GM18517 (cell line): ENCODE measurements around the gene RMI1.
"Not testable (repeated sequence)": the region's sequence is repeated elsewhere in the genome, so short reads cannot be mapped to it uniquely, and the experiment has no call there.

Source experiments
- ATAC-seq: cut with Tn5 transposase; IDR thresholded peaks from one replicate; pipeline ENCODE4 v1.9.1; 2021; ENCODE audit warnings: mild to moderate bottlenecking, moderate library complexity; ENCODE audit not compliant: unreplicated experiment

The RMI1 gene

DNA sequence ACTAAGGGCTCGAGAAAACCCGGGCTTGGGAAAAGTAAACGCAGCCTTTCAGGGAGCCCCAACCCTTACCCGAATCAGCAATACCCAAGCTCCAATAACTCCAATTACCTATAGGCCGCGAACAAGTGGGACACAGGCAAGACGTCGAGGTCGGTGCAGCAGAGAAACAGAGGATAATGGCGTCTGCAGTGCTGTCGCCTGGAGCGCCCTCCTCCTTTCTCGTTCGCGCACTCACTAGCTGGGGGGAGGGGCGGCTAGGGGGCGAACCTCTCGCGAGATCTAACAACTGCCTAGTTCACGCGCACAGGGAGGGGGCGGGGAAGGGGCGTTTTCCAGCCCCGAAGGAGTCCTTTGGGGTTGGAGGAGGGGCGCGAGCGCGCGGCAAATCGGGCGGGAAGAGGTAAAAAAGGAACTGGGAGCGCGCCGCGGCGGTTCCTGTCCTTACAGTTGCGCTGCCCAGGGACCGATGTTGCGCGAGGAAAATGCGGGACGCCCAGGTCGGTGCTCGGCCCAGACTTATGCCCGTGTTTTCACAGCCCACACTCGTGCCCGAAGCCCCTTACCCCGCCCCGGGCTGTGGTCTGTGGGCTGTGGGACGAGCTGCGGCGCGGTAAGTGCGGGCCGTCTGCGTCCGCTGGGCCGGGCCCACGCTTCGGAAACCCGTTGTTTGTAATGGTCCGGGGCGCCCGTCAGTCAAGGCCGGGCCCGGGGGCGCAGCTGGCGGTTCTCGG lies at the start of gene RMI1:
TSS of gene RMI1 (plus strand) at position 411 of the 731 bp plus-strand sequence. CDS start 20,182 bp downstream, outside the sequence.
- peak; percentile 68 for ATAC-seq

DNA sequence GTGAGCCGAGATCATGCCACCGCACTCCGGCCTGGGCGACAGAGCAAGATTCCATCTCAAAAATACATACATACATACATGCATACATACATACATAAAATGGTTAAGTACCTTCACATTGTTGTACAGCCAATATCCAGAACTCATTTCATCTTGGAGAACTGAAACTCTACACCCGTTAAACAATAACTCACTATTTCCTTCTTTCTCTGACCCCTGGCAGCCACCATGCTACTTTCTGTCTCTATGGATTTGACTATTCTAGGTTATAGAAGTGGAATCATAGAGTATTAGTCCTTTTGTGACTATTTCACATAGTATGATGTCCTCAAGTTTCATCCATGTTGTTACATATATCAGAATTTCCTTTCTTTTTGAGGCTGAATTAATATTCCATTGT lies 49.7 kb upstream of the RMI1 start:
- ATAC-seq: no peak

DNA sequence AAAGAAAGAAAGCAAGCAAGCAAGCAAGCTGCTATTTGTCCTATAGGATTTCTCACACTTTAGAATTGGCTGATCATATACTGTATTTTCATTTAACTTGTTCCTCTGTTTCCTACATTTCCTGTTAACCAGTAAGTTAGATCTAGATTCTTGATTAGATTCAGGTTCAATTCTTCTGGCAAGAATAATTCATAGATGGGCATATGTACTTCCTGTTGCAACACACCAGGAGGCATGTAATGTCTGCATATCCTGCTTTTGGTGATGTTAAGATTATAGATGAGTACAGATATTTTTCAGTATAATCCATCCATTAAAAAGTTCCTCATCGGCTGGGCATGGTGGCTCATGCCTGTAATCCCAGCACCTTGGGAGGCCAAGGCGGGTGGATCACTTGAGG lies 48.6 kb upstream of the RMI1 start:
- ATAC-seq: no peak

DNA sequence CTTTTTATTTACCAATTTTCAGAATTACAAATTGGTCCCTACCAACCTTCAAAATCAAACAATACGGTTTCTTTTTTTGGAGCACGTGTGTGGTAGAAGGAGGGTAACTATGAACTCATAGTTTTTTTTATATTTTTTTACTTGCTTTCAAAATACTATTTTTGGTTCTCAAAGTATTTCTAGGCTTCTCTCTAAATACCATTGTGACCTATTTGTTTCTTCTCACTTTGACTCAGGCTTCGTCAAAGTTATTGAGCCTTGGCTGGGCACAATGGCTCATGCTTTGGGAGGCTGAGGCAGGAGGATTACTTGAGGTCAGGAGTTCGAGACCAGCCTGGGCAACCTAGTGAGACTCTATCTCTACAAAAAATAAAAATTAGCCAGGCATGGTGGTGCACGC lies 47.8 kb upstream of the RMI1 start:
- no peak for ATAC-seq

DNA sequence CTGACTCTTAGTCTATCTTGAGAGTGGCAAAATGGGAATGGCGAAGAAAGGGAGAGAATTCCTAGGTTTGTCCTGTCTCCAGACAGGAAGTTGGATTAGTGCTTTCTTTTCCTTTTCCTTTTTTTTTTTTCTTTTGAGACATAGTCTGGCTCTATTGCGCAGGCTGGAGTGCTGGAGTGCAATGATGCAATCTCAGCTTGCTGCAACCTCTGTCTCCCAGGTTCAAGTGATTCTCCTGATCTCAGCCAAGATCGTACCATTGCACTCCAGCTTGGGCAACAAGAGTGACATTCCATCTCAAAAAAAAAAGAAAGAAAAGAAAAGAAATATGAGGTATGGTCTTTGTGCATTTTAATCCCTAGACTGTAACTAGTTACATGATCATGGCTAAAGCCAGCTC lies 46.8 kb upstream of the RMI1 start:
- no peak for ATAC-seq

DNA sequence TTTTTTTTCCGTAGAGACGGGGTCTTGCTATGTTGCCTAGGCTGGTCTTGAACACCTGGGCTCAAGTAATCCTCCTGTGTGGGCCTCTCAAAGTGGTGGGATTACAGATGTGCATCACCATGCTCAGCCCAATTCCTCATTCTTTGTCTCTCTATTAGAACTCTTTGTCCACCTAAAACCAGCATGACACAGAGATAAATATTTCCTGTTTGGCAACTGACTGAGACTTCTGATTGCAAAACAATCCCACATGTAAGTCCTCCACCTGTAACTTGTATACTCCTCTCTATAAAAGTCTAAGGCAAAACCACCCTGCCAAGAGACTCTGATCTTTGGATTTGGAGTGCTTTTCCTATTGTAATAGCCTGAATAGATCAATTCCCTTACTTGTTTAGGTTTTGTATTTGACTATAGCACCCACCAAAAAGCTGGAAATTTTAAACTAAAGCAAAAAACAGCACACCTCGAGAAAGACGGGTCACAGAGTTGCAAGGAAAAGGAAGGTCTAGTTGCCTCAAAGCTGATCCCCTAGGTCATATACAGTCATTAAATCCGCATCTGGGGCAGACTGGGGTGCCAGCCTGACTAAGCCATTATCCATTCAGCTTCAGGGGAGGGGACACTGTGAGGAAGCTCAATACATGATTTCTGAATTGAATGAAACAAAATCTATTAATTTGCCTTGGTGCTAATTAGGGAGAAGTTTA lies 45.9 kb upstream of the RMI1 start:
- ATAC-seq: no peak

DNA sequence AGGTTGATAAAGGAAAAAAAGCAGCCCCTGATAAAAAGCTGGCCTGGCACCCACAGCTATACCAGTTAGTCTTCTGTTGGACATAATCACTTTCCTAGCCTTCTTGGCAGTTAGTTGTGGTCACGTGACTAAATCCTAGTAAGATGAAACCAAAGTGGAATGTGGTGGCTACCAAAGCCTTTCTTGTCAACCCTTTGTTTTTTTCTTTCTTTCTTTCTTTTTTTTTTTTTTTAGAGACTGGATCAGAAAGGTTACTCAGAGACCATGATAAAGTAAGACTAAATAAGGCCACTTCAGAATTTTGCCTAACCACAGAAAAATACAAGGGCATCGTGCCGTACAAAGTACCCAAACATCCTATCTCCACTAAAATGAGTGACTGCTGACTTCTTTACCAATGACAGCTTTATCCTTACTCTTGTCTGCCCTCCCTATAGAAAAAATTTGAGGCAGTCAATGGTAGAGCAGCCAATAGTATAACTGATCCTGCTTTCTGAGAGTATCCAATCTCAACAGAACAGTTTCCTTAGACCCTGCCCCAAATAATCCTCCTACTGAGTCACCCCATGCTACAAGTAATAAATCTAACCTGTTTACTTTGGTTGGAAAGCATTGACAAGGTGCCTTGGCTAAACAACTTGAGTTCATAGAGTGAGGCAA lies 45.2 kb upstream of the RMI1 start:
- ATAC-seq: no peak

DNA sequence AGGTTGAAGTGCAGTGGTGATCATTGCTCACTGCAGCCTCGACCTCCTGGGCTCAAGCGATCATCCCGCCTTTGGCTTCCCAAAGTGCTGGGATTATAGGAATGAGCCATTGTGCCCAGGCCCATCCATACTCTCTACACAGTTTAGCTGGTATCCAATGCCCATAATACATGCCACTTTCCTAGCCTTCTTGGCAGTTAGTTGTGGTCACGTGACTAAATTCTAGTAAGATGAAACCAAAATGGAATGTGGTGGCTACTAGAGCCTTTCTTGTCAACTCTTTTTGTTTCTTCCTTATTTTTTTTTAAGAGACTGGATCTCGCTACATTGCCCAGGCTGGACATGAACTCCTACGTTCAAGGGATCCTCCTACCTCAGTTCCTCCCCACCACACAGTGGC lies 44.1 kb upstream of the RMI1 start:
- no peak for ATAC-seq

DNA sequence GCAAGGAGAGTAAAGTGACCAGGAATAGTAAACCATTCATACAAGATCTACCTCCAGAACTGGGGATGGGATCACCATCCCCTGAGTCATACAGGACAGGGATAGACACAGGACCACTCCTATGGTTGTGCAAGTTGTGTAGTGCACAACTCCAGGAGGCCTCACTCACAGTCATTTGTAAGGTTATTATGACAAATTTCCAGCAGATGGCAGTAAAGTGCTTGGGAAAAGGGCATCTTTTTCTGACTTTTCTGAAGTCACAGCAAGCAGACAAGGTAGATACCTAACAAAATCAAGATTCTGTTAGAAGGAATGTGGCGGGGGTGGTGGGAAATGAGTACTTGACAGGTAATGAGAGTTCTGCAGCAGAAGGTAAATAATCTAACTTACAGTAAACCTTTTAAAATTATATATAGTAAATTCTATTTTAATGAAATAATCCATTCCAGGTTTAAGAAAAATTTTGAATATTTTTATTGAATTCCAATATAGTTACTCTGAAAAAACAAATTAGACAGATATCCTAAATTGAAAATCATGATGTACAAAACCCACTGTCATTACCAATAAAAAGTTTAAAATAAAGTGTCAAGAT lies 42.6 kb upstream of the RMI1 start:
- ATAC-seq: no peak

DNA sequence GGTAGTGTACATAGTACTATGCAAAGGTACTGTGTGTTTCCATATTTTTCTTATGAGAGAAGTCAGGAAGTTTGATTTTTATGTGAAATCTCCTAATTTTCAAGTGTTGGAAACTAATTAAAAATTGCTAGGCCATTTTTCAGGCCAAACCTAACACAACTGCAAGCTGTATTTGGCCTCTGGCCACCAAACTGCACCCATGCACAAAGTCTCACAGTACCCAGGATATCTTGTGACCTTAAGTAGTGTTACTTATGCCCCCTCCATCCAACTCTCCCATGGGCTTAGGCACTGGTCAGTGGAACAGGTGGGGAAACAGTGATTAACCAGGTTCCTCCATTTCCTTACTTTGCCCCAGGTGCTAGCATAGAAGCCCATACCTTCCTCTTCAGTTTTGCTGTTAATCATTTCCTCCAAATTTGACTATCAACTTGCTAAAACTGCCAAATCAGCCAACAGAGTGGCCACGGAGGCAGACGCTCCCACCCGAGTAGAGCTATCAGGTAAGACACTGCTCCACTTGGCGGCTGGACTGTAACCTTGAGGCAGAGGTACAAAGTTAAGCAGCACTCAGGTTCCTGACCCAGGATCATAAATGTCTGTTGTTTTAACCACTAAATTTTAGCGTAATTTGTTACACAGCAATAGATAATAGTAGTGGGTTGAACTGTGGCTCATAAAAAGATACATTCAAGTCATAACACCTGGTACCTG lies 39.9 kb upstream of the RMI1 start:
- ATAC-seq: no peak

DNA sequence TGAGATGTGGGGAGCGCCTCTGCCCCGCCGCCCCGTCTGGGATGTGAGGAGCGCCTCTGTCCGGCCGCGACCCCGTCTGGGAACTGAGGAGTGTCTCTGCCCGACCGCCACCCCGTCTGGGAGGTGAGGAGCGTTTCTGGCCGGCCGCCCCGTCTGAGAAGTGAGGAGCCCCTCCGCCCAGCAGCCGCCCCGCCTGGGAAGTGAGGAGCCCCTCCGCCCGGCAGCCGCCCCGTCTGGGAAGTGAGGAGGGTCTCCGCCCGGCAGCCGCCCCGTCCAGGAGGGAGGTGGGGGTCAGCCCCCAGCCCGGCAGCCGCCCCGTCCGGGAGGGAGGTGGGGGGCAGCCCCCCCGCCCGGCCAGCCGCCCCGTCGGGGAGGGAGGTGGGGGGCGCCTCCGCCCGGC lies 32.5 kb upstream of the RMI1 start:
- ATAC-seq: not testable (repeated sequence)

DNA sequence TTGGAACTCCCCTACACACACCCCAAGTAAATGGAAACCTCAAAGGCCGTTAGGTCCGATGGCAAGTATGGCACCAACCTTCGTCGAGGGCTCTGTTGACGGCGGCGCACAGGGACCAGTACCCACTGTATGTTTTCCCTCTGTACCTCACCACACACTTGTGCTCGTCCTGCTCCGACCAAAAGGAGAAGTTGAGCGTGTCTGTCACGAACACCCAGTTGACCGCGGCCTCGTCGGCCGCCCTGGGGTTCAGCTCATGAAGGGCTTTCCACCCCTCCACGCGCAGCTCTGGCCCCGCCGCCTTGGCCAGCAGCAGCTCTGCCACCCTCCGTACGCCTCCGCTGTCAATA lies 24.5 kb upstream of the RMI1 start:
- peak; percentile 57 for ATAC-seq

DNA sequence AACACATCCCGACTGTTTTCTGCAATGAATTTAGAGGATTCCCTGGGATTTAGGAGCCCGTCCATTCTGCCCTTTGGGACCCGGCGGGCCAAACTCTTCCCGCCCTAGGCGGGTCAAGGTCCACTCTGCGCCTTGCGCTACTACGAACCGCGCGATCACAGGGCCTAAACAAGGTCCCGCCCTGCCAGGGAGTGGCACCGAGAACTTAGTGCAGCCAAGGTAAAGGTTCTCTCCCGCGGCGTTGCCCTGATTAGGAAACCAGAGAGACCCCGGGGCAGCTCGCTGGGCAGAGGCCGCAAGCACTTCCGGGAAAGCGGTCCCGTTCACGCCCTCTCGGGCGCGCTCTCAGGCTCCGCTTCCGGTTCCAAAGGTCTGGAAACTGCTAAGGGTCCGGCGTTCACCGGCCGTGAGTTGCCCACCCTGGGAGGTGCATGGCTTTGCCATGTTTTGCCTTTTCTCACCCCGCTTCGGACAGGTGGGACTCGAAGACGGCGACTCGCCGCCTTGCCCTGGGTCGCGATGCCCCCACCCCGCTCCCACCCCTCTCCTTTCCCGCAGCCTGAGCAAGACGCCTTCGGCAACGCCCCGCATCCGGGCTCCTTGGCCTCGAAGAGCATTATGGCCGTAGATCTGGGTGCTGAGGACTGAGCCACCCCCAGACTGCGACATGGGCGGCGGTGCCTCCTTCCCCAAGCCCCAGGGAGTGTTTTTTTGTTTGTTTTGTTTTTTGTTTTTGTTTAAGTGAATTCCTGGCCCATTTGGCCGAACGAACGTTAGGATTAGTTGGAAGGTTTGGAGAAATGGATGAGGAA lies 24.0 kb upstream of the RMI1 start:
- peak; percentile 85 for ATAC-seq

DNA sequence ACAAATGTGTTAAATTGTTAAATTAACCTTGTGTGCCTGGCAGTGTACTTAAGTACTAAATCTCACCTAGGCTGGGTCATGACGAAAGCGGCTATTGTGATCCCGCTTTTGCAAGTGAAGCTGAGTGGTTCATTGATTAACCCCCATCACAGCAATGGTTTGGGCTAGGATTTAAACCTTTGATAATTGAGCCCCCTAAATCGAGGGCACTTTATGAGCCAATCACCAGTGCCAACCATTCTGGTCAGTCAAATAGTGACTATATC lies 23.4 kb upstream of the RMI1 start:
- no peak for ATAC-seq

DNA sequence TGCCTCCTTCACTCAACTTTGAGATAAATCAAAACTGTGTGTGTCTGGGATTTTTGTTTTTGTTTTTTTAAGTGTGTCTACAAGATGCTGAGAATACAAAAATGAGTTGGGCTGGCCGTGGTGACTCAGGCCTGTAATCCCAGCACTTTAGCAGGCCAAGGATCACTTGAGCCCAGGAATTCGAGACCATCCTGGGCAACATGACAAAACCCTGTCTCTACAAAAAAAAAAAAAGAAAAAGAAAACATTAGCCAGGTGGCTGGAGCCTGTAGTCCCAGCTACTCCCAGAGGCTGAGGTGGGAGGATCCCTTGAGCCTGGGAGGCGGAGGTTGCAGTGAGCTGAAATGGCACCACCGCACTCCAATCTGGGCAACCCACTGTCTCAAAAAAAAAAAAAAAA lies 21.5 kb upstream of the RMI1 start:
- no peak for ATAC-seq

DNA sequence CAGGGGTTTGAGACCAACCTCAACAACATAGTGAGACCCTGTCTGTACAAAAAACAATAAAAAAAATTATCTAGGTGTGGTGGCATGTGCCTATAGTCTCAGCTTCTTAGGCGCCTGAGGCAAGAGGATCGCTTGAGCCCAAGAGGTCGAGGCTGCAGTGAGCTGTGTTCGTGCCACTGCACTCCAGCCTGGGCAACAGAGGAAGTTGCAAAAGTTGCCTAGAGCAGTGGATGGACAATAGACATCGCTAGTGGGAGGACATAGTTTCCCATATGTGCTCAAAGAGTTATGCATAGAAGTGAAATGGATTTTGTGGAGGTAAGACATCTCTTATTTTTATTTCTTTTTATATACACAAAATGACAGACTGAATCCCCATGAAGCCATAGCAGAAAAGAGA lies 19.6 kb upstream of the RMI1 start:
- no peak for ATAC-seq

DNA sequence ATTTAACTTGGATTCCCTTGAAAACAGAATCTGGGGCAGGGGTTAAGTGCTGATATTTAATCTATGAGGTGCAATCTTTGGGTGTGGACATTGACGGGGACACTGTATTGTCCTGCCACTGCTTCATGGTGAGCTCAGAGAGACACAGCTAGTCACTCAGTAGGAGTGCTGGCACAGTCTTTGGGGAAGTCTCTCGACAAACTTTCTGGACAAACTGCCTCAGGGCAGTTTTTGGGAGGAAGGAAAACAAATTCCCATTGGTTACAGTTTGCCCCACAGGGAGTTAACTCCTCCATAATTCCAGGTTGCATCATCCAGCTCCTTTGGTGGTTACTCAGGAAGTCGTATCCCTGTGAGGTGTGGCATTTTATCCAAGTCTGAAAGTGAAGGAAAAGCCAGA lies 18.4 kb upstream of the RMI1 start:
- ATAC-seq: no peak

DNA sequence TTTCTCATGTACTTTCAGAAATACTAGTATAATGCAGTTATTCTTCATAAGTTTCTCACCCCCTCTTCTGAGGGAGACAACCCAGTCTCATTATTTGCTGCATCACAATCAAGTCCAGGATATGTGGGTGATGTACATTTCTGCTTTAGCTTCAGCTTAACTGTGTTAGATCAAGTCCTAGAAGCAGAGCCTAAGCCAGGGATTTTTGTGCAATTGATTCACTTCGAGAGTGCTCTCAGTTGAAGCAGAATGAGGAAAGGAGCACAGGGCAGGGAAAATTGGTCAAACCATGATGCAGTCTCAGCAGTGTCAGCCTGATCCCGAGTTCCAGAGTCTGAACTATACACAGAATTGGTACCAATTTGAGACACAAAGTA lies 15.6 kb upstream of the RMI1 start:
- ATAC-seq: no peak

DNA sequence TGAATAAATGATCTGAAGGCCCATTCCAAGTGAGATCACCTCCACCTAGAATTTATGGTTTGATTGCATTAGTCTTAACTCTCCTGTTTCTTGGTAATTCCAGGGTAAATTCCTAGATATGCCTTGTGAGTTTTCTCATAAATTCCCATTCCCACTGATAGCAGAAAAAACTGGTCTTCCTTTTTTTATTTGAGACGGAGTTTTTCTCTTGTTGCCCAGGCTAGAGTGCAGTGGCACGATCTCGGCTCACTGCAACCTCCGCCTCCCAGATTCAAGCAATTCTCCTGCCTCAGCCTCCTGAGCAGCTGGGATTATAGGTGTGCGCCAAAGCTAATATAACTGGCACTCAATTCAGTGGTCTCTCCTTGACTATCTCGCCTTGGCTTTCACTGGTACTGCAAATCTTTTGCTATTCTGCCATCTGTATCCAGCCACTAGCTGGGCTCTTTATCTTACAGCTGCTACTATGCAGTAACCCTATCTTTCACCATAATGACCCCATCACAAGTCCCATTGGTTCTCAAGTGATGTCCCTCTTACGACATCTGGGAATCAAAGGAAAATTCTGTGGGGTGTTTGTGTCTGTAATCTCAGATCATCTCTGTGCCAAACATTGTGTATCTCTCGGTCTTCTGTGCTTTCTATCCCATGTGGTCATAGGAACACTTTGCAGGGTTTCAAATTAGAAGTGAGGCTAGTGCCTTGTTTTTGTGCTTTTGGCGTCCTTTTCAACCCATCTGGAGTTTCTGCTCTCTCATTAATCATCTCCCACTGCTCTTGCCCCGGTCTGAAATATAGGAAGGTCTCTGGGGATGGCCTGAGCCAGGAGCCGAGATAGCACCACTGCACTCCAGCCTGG lies 15.0 kb upstream of the RMI1 start:
- no peak for ATAC-seq

DNA sequence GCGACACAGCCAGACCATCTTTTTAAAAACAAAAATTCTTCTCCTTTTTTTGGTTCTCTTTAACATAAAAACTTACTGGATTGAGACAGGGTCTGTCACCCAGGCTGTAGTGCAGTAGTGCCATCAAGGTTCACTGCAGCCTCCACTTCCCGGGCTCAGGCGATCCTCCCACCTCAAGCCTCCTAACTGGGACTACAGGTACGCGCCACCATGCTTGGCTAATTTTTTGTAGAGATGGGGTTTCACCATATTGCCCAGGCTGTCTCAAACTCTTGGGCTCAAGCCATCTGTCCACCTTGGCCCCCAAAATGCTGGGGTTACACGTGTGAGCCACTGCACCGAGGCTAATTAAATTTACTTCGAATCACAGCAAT lies 14.4 kb upstream of the RMI1 start:
- ATAC-seq: no peak
